Neutrophil (primary cell): ENCODE results near the gene PTH1R.

Experiments
- H3K27ac ChIP-seq: fragments of 200-600 bp; sonication (generic); 2 replicates; pipeline ENCODE4 v1.5.1; 2016; ENCODE audit warnings: mild to moderate bottlenecking, moderate library complexity
- H3K27me3 ChIP-seq: fragments of 200-600 bp; sonication (generic); 2 replicates; pipeline ENCODE4 v1.6.0; 2016; ENCODE audit warnings: mild to moderate bottlenecking
- H3K36me3 ChIP-seq: fragments of 200-600 bp; sonication (generic); 2 replicates; pipeline ENCODE4 v1.5.1; 2017
- H3K4me1 ChIP-seq, 2 experiments: fragments of 200-600 bp in 1 of 2; sonication (generic) in 1 of 2; 1 replicate in 1 of 2; 2 replicates in 1 of 2; pipeline versions ENCODE4 v1.5.1 to v1.6.1; 2013 to 2016; ENCODE audit warnings: low read depth in 1 of 2, low read length in 1 of 2, mild to moderate bottlenecking in 1 of 2, moderate library complexity in 1 of 2; ENCODE audit not compliant: control insufficient read depth in 1 of 2, insufficient read depth in 1 of 2
- H3K4me3 ChIP-seq, 2 experiments: fragments of 200-600 bp in 1 of 2; sonication (generic) in 1 of 2; 1 replicate in 1 of 2; 2 replicates in 1 of 2; pipeline ENCODE4 v1.5.1; 2013 to 2016; ENCODE audit warnings: low read depth in 1 of 2, low read length in 1 of 2, mild to moderate bottlenecking in 1 of 2, moderate library complexity in 1 of 2
- H3K9me3 ChIP-seq: fragments of 200-600 bp; sonication (generic); 2 replicates; pipeline ENCODE4 v1.5.1; 2016
- TF ChIP-seq, protein P1 (sequence below): fragments of 200-600 bp; sonication (generic); IDR thresholded peaks from 2 replicates; pipeline ENCODE4 v1.5.1; 2016; ENCODE audit warnings: antibody characterized with exemption

Gene PTH1R

GRCh38 chr3:46938118-46938517 lies 60.6 kb downstream of the PTH1R start:
- Histone ChIP-seq H3K27me3 (no peaks in the 10 kb centered on the region), H3K4me1 (peaks cover 70 to 83% of the 10 kb centered on the region in 2 experiments), H3K9me3 (no peaks in the 10 kb centered on the region), H3K27ac (peak overlapping the region; percentile 83), H3K4me3 (peak overlapping the region in 1 of 2 experiments; percentile 29), H3K36me3 (no peaks in the 10 kb centered on the region)
- TF ChIP-seq, protein P1, sequence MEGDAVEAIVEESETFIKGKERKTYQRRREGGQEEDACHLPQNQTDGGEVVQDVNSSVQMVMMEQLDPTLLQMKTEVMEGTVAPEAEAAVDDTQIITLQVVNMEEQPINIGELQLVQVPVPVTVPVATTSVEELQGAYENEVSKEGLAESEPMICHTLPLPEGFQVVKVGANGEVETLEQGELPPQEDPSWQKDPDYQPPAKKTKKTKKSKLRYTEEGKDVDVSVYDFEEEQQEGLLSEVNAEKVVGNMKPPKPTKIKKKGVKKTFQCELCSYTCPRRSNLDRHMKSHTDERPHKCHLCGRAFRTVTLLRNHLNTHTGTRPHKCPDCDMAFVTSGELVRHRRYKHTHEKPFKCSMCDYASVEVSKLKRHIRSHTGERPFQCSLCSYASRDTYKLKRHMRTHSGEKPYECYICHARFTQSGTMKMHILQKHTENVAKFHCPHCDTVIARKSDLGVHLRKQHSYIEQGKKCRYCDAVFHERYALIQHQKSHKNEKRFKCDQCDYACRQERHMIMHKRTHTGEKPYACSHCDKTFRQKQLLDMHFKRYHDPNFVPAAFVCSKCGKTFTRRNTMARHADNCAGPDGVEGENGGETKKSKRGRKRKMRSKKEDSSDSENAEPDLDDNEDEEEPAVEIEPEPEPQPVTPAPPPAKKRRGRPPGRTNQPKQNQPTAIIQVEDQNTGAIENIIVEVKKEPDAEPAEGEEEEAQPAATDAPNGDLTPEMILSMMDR = no peak

GRCh38 chr3:46939578-46940445 lies 62.3 kb downstream of the PTH1R start:
- H3K9me3 ChIP-seq = no peaks in the 10 kb centered on the region
- TF ChIP-seq, protein P1 = no peak
- peak overlapping the region in 1 of 2 experiments; percentile 29 for H3K4me3 ChIP-seq
- no peaks in the 10 kb centered on the region for H3K36me3 ChIP-seq
- H3K4me1 ChIP-seq = peaks cover 53 to 68% of the 10 kb centered on the region in 2 experiments
- H3K27ac ChIP-seq = peak overlapping the region; percentile 83
- H3K27me3 ChIP-seq = no peaks in the 10 kb centered on the region

- Histone ChIP-seq H3K36me3 (no peaks in the 10 kb centered on the region), H3K27ac (peak overlapping the region; percentile 18), H3K27me3 (no peaks in the 10 kb centered on the region), H3K4me3 (no peak overlapping the region), H3K9me3 (no peaks in the 10 kb centered on the region), H3K4me1 (peaks cover 43 to 55% of the 10 kb centered on the region in 2 experiments)
- TF ChIP-seq, protein P1 = no peak
These were observed 64.6 kb downstream of the PTH1R start for GRCh38 chr3:46942076-46942475.

- Histone ChIP-seq H3K9me3 (no peaks in the 10 kb centered on the region), H3K4me1 (peaks cover 43 to 55% of the 10 kb centered on the region in 2 experiments), H3K27me3 (no peaks in the 10 kb centered on the region), H3K36me3 (no peaks in the 10 kb centered on the region), H3K27ac (no peak overlapping the region), H3K4me3 (no peak overlapping the region)
- TF ChIP-seq, protein P1 = no peak
These were observed 65.1 kb downstream of the PTH1R start for GRCh38 chr3:46942481-46943236.

DNA sequence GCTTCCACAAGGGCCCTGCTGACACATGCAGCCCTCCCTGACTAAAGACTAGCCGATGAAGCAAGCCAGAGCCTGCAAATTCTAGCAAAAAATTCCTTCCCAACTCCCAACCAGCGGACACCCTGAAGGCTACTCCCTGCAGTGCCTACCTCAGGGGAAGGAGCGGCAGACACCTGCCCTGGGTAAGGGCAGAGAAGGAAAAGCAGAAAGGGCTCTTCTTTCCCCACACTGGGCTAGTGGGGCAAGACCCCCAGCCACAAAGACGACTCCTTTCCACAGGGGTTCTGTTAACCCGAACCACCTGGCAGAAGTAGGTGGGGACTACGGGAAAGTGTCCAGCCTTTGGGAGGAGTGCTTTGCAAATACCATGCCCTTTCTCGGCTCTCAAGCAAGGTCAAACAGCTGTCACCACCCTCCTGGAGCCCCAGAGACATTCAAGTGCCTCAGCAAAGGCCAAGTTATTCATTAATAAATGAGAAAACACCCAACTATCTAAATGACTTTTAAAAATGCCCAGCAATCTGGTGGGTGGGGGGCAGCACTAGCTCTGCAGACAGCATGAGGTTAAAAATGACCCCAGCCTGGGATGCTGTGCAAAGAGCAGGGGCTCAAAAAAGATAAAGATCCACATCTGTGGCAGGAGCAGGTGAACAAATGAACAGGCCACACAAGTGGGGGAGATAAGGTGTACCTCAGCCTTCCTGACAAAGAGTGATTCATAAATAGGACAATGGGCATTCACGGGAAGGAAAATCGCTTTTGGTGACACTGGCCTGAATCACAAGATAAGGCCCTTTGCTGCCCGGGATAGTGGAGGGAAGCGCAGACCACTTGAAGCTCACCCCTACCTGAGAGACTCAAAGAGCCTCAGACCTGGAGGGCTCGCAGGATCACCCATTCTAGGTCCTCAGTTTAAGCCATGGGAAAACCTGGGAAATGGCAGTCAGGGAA lies 66.0 kb downstream of the PTH1R start:
- H3K4me3 ChIP-seq = no peak overlapping the region
- TF ChIP-seq, protein P1 = no peak
- H3K27me3 ChIP-seq = no peaks in the 10 kb centered on the region
- no peaks in the 10 kb centered on the region for H3K9me3 ChIP-seq
- H3K27ac ChIP-seq = no peak overlapping the region
- H3K4me1 ChIP-seq = peaks cover 43 to 55% of the 10 kb centered on the region in 2 experiments
- H3K36me3 ChIP-seq = no peaks in the 10 kb centered on the region
